Ishikawa (cell line): ENCODE results near the gene DPM3.

Experiments
- CEBPB ChIP-seq: IDR thresholded peaks from 2 replicates; pipeline ENCODE4 v1.6.1; 2012
- CREB1 ChIP-seq: IDR thresholded peaks from 2 replicates; pipeline ENCODE4 v1.6.1; 2012; ENCODE audit warnings: low read depth
- EGR1 ChIP-seq: IDR thresholded peaks from 2 replicates; pipeline ENCODE4 v1.6.1; 2012
- EP300 ChIP-seq: IDR thresholded peaks from 2 replicates; pipeline ENCODE4 v1.6.1; 2012; ENCODE audit warnings: borderline replicate concordance
- FOXM1 ChIP-seq: IDR thresholded peaks from 2 replicates; pipeline ENCODE4 v1.6.1; 2012; ENCODE audit warnings: low read depth, borderline replicate concordance
- NFIC ChIP-seq: IDR thresholded peaks from 2 replicates; pipeline ENCODE4 v1.6.1; 2012
- RAD21 ChIP-seq: IDR thresholded peaks from 2 replicates; pipeline ENCODE4 v1.6.1; 2012; ENCODE audit warnings: low read depth
- TAF1 ChIP-seq: IDR thresholded peaks from 2 replicates; pipeline ENCODE4 v1.6.1; 2012; ENCODE audit warnings: low read depth, mild to moderate bottlenecking
- TEAD4 ChIP-seq: IDR thresholded peaks from 2 replicates; pipeline ENCODE4 v1.6.1; 2012
- YY1 ChIP-seq: IDR thresholded peaks from 2 replicates; pipeline ENCODE4 v1.6.1; 2012; ENCODE audit warnings: low read depth
- ZBTB7A ChIP-seq: IDR thresholded peaks from 2 replicates; pipeline ENCODE4 v1.6.1; 2012; ENCODE audit warnings: low read depth
- TF ChIP-seq, protein P1 (sequence below): IDR thresholded peaks from 2 replicates; pipeline ENCODE4 v1.6.1; 2012; ENCODE audit warnings: low read depth, mild to moderate bottlenecking
- TF ChIP-seq, protein P2 (sequence below): IDR thresholded peaks from 2 replicates; pipeline ENCODE4 v1.6.1; 2012
- TF ChIP-seq, protein P3 (sequence below): IDR thresholded peaks from 2 replicates; pipeline ENCODE4 v1.6.1; 2012

DNA sequence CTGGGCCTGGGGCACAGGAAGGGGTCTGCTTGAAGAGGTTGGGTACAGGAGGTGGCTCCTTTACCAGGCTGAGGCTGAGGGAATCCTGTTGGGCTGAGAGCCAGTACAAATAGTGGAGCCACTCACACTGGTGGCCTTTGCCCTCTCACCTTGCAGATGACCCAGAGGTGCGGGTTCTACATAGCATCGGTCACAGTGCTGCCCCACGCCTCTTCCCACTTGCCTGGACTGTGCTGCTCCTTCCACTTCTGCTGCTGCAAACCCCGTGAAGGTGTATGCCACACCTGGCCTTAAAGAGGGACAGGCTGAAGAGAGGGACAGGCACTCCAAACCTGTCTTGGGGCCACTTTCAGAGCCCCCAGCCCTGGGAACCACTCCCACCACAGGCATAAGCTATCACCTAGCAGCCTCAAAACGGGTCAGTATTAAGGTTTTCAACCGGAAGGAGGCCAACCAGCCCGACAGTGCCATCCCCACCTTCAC is 6.5 kb downstream of the DPM3 start:
- TF ChIP-seq RAD21, result no peak
- no peak for TF ChIP-seq FOXM1
- TF ChIP-seq, protein P1, sequence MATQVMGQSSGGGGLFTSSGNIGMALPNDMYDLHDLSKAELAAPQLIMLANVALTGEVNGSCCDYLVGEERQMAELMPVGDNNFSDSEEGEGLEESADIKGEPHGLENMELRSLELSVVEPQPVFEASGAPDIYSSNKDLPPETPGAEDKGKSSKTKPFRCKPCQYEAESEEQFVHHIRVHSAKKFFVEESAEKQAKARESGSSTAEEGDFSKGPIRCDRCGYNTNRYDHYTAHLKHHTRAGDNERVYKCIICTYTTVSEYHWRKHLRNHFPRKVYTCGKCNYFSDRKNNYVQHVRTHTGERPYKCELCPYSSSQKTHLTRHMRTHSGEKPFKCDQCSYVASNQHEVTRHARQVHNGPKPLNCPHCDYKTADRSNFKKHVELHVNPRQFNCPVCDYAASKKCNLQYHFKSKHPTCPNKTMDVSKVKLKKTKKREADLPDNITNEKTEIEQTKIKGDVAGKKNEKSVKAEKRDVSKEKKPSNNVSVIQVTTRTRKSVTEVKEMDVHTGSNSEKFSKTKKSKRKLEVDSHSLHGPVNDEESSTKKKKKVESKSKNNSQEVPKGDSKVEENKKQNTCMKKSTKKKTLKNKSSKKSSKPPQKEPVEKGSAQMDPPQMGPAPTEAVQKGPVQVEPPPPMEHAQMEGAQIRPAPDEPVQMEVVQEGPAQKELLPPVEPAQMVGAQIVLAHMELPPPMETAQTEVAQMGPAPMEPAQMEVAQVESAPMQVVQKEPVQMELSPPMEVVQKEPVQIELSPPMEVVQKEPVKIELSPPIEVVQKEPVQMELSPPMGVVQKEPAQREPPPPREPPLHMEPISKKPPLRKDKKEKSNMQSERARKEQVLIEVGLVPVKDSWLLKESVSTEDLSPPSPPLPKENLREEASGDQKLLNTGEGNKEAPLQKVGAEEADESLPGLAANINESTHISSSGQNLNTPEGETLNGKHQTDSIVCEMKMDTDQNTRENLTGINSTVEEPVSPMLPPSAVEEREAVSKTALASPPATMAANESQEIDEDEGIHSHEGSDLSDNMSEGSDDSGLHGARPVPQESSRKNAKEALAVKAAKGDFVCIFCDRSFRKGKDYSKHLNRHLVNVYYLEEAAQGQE, result no peak
- TF ChIP-seq EP300, result no peak
- no peak for TF ChIP-seq CEBPB
- TF ChIP-seq, protein P2, sequence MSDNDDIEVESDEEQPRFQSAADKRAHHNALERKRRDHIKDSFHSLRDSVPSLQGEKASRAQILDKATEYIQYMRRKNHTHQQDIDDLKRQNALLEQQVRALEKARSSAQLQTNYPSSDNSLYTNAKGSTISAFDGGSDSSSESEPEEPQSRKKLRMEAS, result no peak
- TF ChIP-seq CREB1, result no peak
- no peak for TF ChIP-seq EGR1
- TF ChIP-seq, protein P3, sequence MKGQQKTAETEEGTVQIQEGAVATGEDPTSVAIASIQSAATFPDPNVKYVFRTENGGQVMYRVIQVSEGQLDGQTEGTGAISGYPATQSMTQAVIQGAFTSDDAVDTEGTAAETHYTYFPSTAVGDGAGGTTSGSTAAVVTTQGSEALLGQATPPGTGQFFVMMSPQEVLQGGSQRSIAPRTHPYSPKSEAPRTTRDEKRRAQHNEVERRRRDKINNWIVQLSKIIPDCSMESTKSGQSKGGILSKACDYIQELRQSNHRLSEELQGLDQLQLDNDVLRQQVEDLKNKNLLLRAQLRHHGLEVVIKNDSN, result no peak
- TF ChIP-seq YY1, result no peak
- no peak for TF ChIP-seq TAF1
- TF ChIP-seq ZBTB7A, result no peak
- no peak for TF ChIP-seq TEAD4
- TF ChIP-seq NFIC, result no peak
